ENCODE measurements around the gene BRME1.

The BRME1 gene

DNA sequence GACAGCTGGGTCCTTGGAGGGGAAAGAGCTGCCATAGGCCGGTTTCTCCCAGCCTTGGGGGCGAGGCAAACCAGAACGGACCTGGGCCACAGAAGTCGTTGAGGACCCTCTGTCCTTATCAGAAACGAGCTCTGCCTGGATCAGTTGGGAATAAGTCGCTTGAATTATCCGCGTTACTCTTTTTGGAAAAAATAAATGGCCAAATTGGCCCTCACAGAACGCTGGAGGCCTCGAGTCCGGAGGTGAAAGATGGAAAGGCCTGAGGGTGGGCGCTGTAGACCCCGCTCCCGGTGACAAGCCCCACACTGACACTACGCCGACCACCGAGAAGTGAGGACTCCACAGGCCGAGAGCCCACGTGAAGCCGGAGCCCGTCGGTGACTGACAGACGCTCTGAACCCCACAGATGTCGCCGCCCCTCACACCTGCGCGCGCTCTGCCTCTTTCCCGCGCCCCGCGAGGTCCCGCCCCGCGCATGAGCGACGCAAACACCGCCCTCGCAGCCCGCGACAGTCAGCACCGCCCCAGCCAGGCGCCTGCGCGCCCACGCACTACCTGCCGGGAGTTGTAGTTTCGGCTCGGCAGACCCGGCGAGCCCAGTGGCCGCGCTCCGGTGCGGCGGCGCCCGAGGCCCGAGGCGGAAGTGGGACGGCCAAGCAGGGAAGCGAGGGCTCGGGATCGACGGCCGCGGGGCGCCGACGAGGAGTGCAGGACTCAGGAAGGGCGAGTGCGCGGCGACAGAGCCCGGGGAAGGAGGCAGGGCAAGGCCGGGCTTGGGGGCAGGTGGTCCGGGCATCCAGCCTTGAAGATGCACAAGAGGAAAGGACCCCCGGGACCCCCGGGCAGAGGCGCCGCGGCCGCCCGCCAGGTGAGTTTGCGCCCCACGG is at the start of gene BRME1, which contains the start of gene CC2D1A:
Gene BRME1, minus strand, starts transcription at position 484 of the 887 bp plus-strand sequence. CDS start 1,225 bp downstream, outside the sequence.
Gene CC2D1A, plus strand, starts transcription at position 568 of the 887 bp plus-strand sequence. Its CDS starts 241 bp downstream, at position 809.
- ATAC-seq (peak; percentile 98), DNase-seq (peak; percentile 94 to 96)
- Mint-ChIP-seq H3K4me3 (peak within 1 kb of the TSS; percentile 87 to 95), H3K27ac (peak within 1 kb of the TSS; percentile 92 to 95), H3K9me3 (peaks cover 0 to 6% of the 10 kb centered on the region in 2 donors), H3K4me1 (peaks cover 39% of the 10 kb centered on the region), H3K27me3 (no peaks in the 10 kb centered on the region)

DNA sequence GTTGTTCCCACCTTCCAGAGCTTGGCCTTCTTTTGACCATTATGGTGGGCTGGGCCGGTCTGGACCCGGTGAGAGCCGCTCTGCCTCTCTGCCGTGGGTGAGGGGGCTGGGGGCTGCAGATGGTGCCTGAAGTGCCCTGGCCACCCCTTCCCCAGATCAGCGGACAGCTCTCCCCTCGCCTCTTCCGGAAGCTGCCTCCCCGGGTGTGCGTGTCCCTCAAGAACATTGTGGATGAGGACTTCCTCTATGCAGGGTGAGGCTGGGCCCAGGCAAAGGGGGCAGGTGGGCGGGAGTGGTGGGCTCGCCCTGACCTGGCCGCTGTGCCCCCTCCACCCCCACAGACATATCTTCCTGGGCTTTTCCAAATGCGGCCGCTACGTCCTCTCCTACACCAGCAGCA is 48.3 kb upstream of the BRME1 start:
- Mint-ChIP-seq H3K27me3 (no peaks in the 10 kb centered on the region), H3K9me3 (no peaks in the 10 kb centered on the region), H3K4me3 (peak overlapping the region; percentile 87 to 100), H3K4me1 (peaks cover 31% of the 10 kb centered on the region), H3K27ac (no peak overlapping the region)
- no peak for ATAC-seq
- no peak for DNase-seq

- ATAC-seq: no peak
- Mint-ChIP-seq H3K27ac (peak overlapping the region; percentile 89 to 96), H3K4me1 (peaks cover 27% of the 10 kb centered on the region), H3K4me3 (peak overlapping the region; percentile 87 to 100), H3K9me3 (no peaks in the 10 kb centered on the region), H3K27me3 (no peaks in the 10 kb centered on the region)
- DNase-seq: no peak
These were observed 47.1 kb upstream of the BRME1 start for GRCh38 chr19:13952931-13953531.

DNA sequence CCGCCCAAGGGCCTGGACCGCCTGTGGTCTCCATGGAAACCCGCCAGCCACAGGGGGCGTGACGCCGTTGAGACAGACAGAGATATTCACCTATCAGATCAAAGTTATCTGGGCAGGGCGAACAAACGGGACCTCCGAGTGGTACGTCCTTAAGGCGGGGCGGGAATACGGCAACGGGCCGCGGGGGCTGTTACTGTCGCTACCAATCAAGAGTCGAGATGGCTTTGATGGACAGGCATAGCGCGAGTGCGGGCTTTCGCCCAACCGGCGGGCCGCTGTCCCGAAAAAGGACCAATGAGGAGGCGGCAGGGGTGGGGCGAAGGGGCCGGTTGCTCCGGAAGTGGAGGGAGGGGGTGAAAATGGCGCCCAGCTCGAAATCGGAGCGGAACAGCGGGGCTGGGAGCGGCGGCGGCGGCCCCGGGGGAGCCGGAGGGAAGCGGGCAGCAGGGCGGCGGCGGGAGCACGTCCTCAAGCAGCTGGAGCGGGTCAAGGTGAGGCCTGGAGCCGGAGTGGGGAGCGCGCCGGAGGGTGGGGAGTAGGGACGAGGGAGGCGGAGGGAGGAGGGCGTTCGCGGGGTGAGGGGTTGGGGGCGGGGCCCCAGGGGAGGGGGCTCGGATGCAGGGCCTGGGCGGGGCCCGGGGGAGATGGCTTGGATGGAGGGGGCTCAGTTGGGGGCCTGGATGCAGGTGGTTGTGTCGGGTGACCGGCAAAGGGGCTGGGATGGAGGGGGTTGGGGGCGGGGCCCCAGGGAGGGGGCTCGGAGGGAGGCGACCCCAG is 46.4 kb upstream of the BRME1 start, which contains the start of gene DCAF15:
Gene DCAF15, plus strand, starts transcription at position 356 of the 777 bp plus-strand sequence. Its CDS starts 4 bp downstream, at position 360.
- no peaks in the 10 kb centered on the region for H3K9me3 Mint-ChIP-seq
- H3K4me1 Mint-ChIP-seq: peaks cover 27% of the 10 kb centered on the region
- no peaks in the 10 kb centered on the region for H3K27me3 Mint-ChIP-seq
- H3K4me3 Mint-ChIP-seq: peak within 1 kb of the TSS; percentile 100
- H3K27ac Mint-ChIP-seq: peak within 1 kb of the TSS; percentile 98 to 99
- DNase-seq (peak; percentile 99 to 100), ATAC-seq (peak; percentile 98)

DNA sequence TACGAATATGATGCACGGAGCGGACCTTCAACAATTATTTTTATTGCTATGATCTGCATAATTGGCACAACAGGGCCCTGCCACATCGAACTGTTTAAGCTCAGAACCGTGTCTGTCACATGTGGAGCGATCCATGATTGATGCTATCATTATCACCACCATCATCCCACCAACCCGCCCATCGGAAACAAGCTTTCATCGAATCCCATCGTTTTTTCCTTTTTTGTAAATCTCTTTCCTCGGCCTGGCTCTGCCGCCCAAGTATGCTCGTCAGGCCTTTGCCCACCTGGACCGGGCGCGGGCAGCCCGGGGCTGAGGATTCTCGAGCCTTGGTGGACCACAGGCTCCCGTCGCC is 45.9 kb upstream of the BRME1 start:
- no peak for DNase-seq
- ATAC-seq: peak; percentile 31
- H3K27ac Mint-ChIP-seq: peak overlapping the region; percentile 98 to 99
- peaks cover 27% of the 10 kb centered on the region for H3K4me1 Mint-ChIP-seq
- no peaks in the 10 kb centered on the region for H3K9me3 Mint-ChIP-seq
- H3K4me3 Mint-ChIP-seq: peak overlapping the region; percentile 100
- no peaks in the 10 kb centered on the region for H3K27me3 Mint-ChIP-seq

- Mint-ChIP-seq H3K4me3 (no peak overlapping the region), H3K4me1 (peaks cover 27% of the 10 kb centered on the region)
These were observed 45.1 kb upstream of the BRME1 start for GRCh38 chr19:13951043-13951442.

GRCh38 chr19:13946414-13946813 is 40.5 kb upstream of the BRME1 start:
- DNase-seq (no peak), ATAC-seq (no peak)
- Mint-ChIP-seq H3K4me1 (peaks cover under 1% of the 10 kb centered on the region), H3K27me3 (no peaks in the 10 kb centered on the region), H3K27ac (no peak overlapping the region), H3K4me3 (no peak overlapping the region), H3K9me3 (no peaks in the 10 kb centered on the region)

More at GRCh38 chr19:13951043-13951442, 45.1 kb upstream of the BRME1 start:
- DNase-seq: no peak
- H3K27ac Mint-ChIP-seq: no peak overlapping the region
- ATAC-seq: no peak
- H3K9me3 Mint-ChIP-seq: no peaks in the 10 kb centered on the region
- no peaks in the 10 kb centered on the region for H3K27me3 Mint-ChIP-seq

- H3K27me3 Mint-ChIP-seq: peaks cover 7% of the 10 kb centered on the region
- H3K9me3 Mint-ChIP-seq: no peaks in the 10 kb centered on the region
- no peaks in the 10 kb centered on the region for H3K4me1 Mint-ChIP-seq
- ATAC-seq (no peak), DNase-seq (no peak)
- no peak overlapping the region for H3K27ac Mint-ChIP-seq
- H3K4me3 Mint-ChIP-seq: no peak overlapping the region
These were observed 36.2 kb upstream of the BRME1 start for GRCh38 chr19:13942023-13942684.

GRCh38 chr19:13938301-13939064 is 32.6 kb upstream of the BRME1 start, which contains the start of gene PODNL1:
Gene PODNL1, minus strand, starts transcription at chr19:13938417. Its CDS starts 236 bp downstream, at chr19:13938181.
- no peak within 1 kb of the TSS for H3K4me3 Mint-ChIP-seq
- H3K4me1 Mint-ChIP-seq: peaks cover 8% of the 10 kb centered on the region
- H3K27ac Mint-ChIP-seq: no peak within 1 kb of the TSS
- H3K27me3 Mint-ChIP-seq: peaks cover 9% of the 10 kb centered on the region
- peak; percentile 32 for ATAC-seq
- no peaks in the 10 kb centered on the region for H3K9me3 Mint-ChIP-seq
- DNase-seq: no peak

DNA sequence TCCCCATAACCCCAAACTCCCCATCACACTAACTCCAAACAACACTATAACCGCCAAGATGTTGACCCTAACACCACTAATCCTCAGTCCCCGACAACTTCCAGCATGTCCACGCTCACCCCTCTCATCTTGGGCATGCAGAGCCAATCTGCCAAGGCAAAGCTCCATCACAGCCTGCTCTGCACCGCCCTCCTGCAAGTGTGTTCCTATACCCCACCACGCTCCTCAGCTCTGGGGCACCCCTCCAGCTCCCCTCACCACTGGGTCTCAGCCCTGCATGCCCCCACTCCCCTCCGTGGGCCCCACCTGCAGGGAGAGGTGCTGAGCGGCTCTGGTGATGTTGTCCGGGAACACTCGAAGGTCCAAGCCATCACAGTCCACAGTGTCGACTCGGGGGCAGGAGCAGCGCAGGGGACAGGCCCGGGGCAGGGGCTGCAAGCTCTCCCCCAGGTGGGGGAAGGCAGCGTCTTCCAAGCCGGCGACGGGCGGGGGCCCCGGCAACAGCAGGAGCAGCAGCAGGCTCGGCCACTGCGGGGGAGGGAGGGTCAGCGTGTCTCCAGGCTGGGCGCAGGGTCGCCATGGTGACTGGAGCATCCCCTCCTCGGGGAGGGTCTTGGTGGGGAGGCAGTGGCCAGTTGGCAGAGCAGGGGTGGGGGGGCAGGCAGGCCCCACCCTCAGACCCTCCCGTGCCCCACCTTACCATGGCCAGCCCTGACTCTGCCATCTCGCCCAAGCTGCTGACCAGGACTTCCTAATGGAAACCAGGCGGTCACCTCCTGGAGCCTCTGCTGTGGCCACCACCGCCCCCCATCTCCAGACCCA is 31.8 kb upstream of the BRME1 start:
- no peak for DNase-seq
- H3K27ac Mint-ChIP-seq: no peak overlapping the region
- peak; percentile 19 for ATAC-seq
- H3K27me3 Mint-ChIP-seq: peaks cover 9% of the 10 kb centered on the region
- H3K4me1 Mint-ChIP-seq: peaks cover 9% of the 10 kb centered on the region
- H3K4me3 Mint-ChIP-seq: no peak overlapping the region
- H3K9me3 Mint-ChIP-seq: no peaks in the 10 kb centered on the region

- H3K9me3 Mint-ChIP-seq: no peaks in the 10 kb centered on the region
- ATAC-seq (no peak), DNase-seq (no peak)
- H3K27ac Mint-ChIP-seq: peak overlapping the region in 1 of 2 donors; percentile 45
- peaks cover 9% of the 10 kb centered on the region for H3K4me1 Mint-ChIP-seq
- no peak overlapping the region for H3K4me3 Mint-ChIP-seq
- peaks cover 9% of the 10 kb centered on the region for H3K27me3 Mint-ChIP-seq
These were observed 30.0 kb upstream of the BRME1 start for GRCh38 chr19:13935765-13936510.

- H3K27ac Mint-ChIP-seq: no peak overlapping the region
- ATAC-seq (no peak), DNase-seq (no peak)
- no peak overlapping the region for H3K4me3 Mint-ChIP-seq
- no peaks in the 10 kb centered on the region for H3K9me3 Mint-ChIP-seq
- peaks cover 9% of the 10 kb centered on the region for H3K27me3 Mint-ChIP-seq
- peaks cover 9% of the 10 kb centered on the region for H3K4me1 Mint-ChIP-seq
These were observed 28.8 kb upstream of the BRME1 start for GRCh38 chr19:13934785-13935109.

GRCh38 chr19:13932911-13933393 is 27.0 kb upstream of the BRME1 start:
- H3K27me3 Mint-ChIP-seq: peaks cover 9% of the 10 kb centered on the region
- no peak for DNase-seq
- ATAC-seq: no peak
- H3K27ac Mint-ChIP-seq: no peak overlapping the region
- H3K4me1 Mint-ChIP-seq: peaks cover 9% of the 10 kb centered on the region
- H3K4me3 Mint-ChIP-seq: no peak overlapping the region
- no peaks in the 10 kb centered on the region for H3K9me3 Mint-ChIP-seq
